ENCODE data around the gene CLDN16. TPM values are rescaled to one million over a fixed set of nuclear protein-coding genes. Genes with fewer than 3 reads are reported as not detected.

Gene CLDN16
- total RNA-seq, 2 donors from 2014 or later: 0.45 TPM; not detected in 1

- Histone ChIP-seq H3K27me3 (replicated peaks; ENCODE audit: insufficient read depth) (no peaks in the 10 kb centered on the region), H3K36me3 (no peaks in the 10 kb centered on the region), H3K4me3 (no peak overlapping the region), H3K27ac (no peak overlapping the region), H3K9me3 (no peaks in the 10 kb centered on the region), H3K4me1 (replicated peaks) (no peaks in the 10 kb centered on the region)
- DNase-seq (ENCODE audit: low spot score): no peak
- WGBS: 80% methylated on average over 2 of the region's 2 CpGs
- intact Hi-C loops (cut with DNase I): no loop called here
- TF ChIP-seq POLR2A (IDR thresholded peaks at IDR 0.05): no peak
- TF ChIP-seq, protein P1, sequence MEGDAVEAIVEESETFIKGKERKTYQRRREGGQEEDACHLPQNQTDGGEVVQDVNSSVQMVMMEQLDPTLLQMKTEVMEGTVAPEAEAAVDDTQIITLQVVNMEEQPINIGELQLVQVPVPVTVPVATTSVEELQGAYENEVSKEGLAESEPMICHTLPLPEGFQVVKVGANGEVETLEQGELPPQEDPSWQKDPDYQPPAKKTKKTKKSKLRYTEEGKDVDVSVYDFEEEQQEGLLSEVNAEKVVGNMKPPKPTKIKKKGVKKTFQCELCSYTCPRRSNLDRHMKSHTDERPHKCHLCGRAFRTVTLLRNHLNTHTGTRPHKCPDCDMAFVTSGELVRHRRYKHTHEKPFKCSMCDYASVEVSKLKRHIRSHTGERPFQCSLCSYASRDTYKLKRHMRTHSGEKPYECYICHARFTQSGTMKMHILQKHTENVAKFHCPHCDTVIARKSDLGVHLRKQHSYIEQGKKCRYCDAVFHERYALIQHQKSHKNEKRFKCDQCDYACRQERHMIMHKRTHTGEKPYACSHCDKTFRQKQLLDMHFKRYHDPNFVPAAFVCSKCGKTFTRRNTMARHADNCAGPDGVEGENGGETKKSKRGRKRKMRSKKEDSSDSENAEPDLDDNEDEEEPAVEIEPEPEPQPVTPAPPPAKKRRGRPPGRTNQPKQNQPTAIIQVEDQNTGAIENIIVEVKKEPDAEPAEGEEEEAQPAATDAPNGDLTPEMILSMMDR (IDR thresholded peaks at IDR 0.05): no peak
- no peak for TF ChIP-seq POLR2AphosphoS5 (IDR thresholded peaks at IDR 0.05)
Measured at GRCh38 chr3:190359813-190360212, 28.1 kb upstream of the CLDN16 start.

DNA sequence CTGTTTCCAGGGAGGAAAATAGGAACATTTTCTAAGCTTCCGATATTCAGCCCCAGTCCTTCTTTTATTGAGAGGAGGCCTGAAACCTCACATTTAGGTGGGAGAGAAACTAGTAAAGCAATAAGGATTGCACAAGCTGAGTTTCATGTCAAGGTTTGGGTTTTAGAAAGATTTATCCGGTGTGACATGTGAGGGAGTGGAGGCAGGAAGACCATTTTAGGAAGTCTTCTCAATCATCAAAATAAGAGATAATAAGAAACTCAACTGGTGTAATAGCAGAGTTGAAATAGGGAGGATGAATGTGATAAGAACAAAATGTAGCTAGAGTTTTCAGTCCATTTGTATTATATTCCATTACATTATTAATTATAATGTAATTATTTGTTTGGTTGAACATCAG lies 27.7 kb upstream of the CLDN16 start:
- Histone ChIP-seq H3K9me3 (no peaks in the 10 kb centered on the region), H3K4me1 (replicated peaks) (no peaks in the 10 kb centered on the region), H3K36me3 (no peaks in the 10 kb centered on the region), H3K27ac (no peak overlapping the region), H3K27me3 (replicated peaks; ENCODE audit: insufficient read depth) (no peaks in the 10 kb centered on the region), H3K4me3 (no peak overlapping the region)
- intact Hi-C loops (cut with DNase I): no loop called here
- 91% methylated on average over 2 of the region's 2 CpGs for WGBS
- TF ChIP-seq POLR2A (IDR thresholded peaks at IDR 0.05) (no peak), POLR2AphosphoS5 (IDR thresholded peaks at IDR 0.05) (no peak)
- TF ChIP-seq, protein P1 (IDR thresholded peaks at IDR 0.05): no peak
- DNase-seq (ENCODE audit: low spot score): no peak

DNA sequence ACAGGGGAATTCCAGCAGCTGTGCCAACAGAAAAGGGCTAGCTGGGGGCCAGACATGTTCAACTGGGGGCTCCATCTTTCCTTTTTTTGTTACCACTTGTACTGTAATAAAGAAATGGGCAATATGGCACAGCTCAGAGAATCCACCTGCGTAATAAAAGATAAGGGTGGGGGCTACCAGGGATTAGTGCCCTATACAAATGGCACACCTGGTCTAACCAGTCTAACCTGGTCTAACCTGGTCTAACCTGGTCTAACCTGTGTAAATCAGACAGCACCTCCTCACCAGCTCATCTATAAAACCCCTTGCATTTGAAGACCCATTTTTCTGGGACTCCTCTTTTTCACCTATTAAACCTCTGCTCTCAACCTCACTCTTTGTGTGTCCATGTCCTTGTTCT lies 26.2 kb upstream of the CLDN16 start:
- no peaks in the 10 kb centered on the region for H3K9me3 ChIP-seq
- H3K27ac ChIP-seq: no peak overlapping the region
- H3K4me3 ChIP-seq: no peak overlapping the region
- intact Hi-C loops (cut with DNase I): no loop called here
- DNase-seq (ENCODE audit: low spot score): no peak
- H3K4me1 ChIP-seq (replicated peaks): no peaks in the 10 kb centered on the region
- WGBS: 57% methylated on average over 1 of the region's 1 CpG
- TF ChIP-seq, protein P1 (IDR thresholded peaks at IDR 0.05): no peak
- TF ChIP-seq POLR2A (IDR thresholded peaks at IDR 0.05): no peak
- no peak for TF ChIP-seq POLR2AphosphoS5 (IDR thresholded peaks at IDR 0.05)
- no peaks in the 10 kb centered on the region for H3K27me3 ChIP-seq (replicated peaks; ENCODE audit: insufficient read depth)
- no peaks in the 10 kb centered on the region for H3K36me3 ChIP-seq

- Histone ChIP-seq H3K27me3 (replicated peaks; ENCODE audit: insufficient read depth) (no peaks in the 10 kb centered on the region), H3K36me3 (no peaks in the 10 kb centered on the region), H3K9me3 (no peaks in the 10 kb centered on the region), H3K4me3 (no peak overlapping the region), H3K27ac (no peak overlapping the region), H3K4me1 (replicated peaks) (no peaks in the 10 kb centered on the region)
- DNase-seq (ENCODE audit: low spot score): no peak
- TF ChIP-seq POLR2A (IDR thresholded peaks at IDR 0.05): no peak
- TF ChIP-seq POLR2AphosphoS5 (IDR thresholded peaks at IDR 0.05): no peak
- TF ChIP-seq, protein P1 (IDR thresholded peaks at IDR 0.05): no peak
- intact Hi-C loops (cut with DNase I): no loop called here
- 83% methylated on average over 9 of the region's 9 CpGs for WGBS
Measured at GRCh38 chr3:190362258-190362657, 25.7 kb upstream of the CLDN16 start.

GRCh38 chr3:190366133-190366532 lies 21.8 kb upstream of the CLDN16 start:
- H3K27ac ChIP-seq: no peak overlapping the region
- no peaks in the 10 kb centered on the region for H3K9me3 ChIP-seq
- H3K4me1 ChIP-seq (replicated peaks): no peaks in the 10 kb centered on the region
- H3K36me3 ChIP-seq: no peaks in the 10 kb centered on the region
- DNase-seq (ENCODE audit: low spot score): peak; percentile 33
- no peak overlapping the region for H3K4me3 ChIP-seq
- WGBS: 27% methylated on average over 2 of the region's 2 CpGs
- intact Hi-C loops (cut with DNase I): no loop called here
- TF ChIP-seq POLR2A (IDR thresholded peaks at IDR 0.05): no peak
- TF ChIP-seq POLR2AphosphoS5 (IDR thresholded peaks at IDR 0.05): peak; percentile 25
- no peaks in the 10 kb centered on the region for H3K27me3 ChIP-seq (replicated peaks; ENCODE audit: insufficient read depth)

Measured in prostate gland (tissue), 2 donors.